BLaER1 (cell line): ENCODE measurements around the gene CFAP74.

Experiments used
- H3K27ac ChIP-seq: shearing (Covaris generic); formaldehyde crosslinking; 2 replicates; pipeline ENCODE4 v1.8.1; 2022
- H3K27me3 ChIP-seq: shearing (Covaris generic); formaldehyde crosslinking; 2 replicates; pipeline ENCODE4 v1.8.1; 2022
- H3K36me3 ChIP-seq: shearing (Covaris generic); formaldehyde crosslinking; 2 replicates; pipeline ENCODE4 v1.8.1; 2022
- H3K4me1 ChIP-seq: shearing (Covaris generic); formaldehyde crosslinking; 2 replicates; pipeline ENCODE4 v1.8.1; 2022
- H3K4me2 ChIP-seq: shearing (Covaris generic); formaldehyde crosslinking; 2 replicates; pipeline ENCODE4 v1.8.1; 2022
- H3K4me3 ChIP-seq: shearing (Covaris generic); formaldehyde crosslinking; 2 replicates; pipeline ENCODE4 v1.8.1; 2022
- H3K9ac ChIP-seq: shearing (Covaris generic); formaldehyde crosslinking; 2 replicates; pipeline ENCODE4 v1.8.1; 2022
- H3K9me3 ChIP-seq: shearing (Covaris generic); formaldehyde crosslinking; 2 replicates; pipeline ENCODE4 v1.8.1; 2022
- H4K20me1 ChIP-seq: shearing (Covaris generic); formaldehyde crosslinking; 2 replicates; pipeline ENCODE4 v1.8.1; 2022
- Cebpa-rat ChIP-seq: shearing (Covaris generic); IDR thresholded peaks from 2 replicates; pipeline ENCODE4 v1.8.1; 2022

CFAP74 gene

GRCh38 chr1:2003541-2004131 is at the start of gene CFAP74:
Gene CFAP74 (minus strand): TSS chr1:2003786. CDS start chr1:1990956, 12,830 bp downstream.
- Histone ChIP-seq H3K36me3 (no peaks in the 10 kb centered on the region), H3K27ac (no peak within 1 kb of the TSS), H3K9me3 (no peaks in the 10 kb centered on the region), H3K4me1 (peaks cover 18% of the 10 kb centered on the region), H3K9ac (no peak within 1 kb of the TSS), H3K27me3 (peaks cover 27% of the 10 kb centered on the region), H3K4me3 (no peak within 1 kb of the TSS), H4K20me1 (no peaks in the 10 kb centered on the region), H3K4me2 (peak within 1 kb of the TSS; percentile 36)
- TF ChIP-seq Cebpa-rat: no peak

- peak overlapping the region; percentile 76 for H3K27ac ChIP-seq
- H3K4me1 ChIP-seq: peaks cover 92% of the 10 kb centered on the region
- H4K20me1 ChIP-seq: peaks cover 15% of the 10 kb centered on the region
- no peak overlapping the region for H3K4me3 ChIP-seq
- no peaks in the 10 kb centered on the region for H3K9me3 ChIP-seq
- peak overlapping the region; percentile 90 for H3K4me2 ChIP-seq
- H3K9ac ChIP-seq: no peak overlapping the region
- TF ChIP-seq Cebpa-rat: no peak
- H3K27me3 ChIP-seq: peaks cover 45% of the 10 kb centered on the region
- H3K36me3 ChIP-seq: no peaks in the 10 kb centered on the region; the same call in 1 of the 2 replicates
Observed at GRCh38 chr1:2053217-2053616, 49.6 kb upstream of the CFAP74 start.

GRCh38 chr1:2052756-2053155 is 49.2 kb upstream of the CFAP74 start:
- Histone ChIP-seq H3K27ac (no peak overlapping the region), H3K9ac (no peak overlapping the region), H3K9me3 (no peaks in the 10 kb centered on the region), H3K27me3 (peaks cover 49% of the 10 kb centered on the region), H4K20me1 (peaks cover 15% of the 10 kb centered on the region), H3K4me1 (peaks cover 92% of the 10 kb centered on the region), H3K4me3 (no peak overlapping the region), H3K36me3 (no peaks in the 10 kb centered on the region; the same call in 1 of the 2 replicates), H3K4me2 (peak overlapping the region; percentile 90)
- no peak for TF ChIP-seq Cebpa-rat

GRCh38 chr1:2052054-2052679 is 48.6 kb upstream of the CFAP74 start:
- Histone ChIP-seq H3K4me2 (peak overlapping the region; percentile 90), H3K9me3 (no peaks in the 10 kb centered on the region), H3K9ac (no peak overlapping the region), H4K20me1 (peaks cover 15% of the 10 kb centered on the region), H3K4me1 (peaks cover 92% of the 10 kb centered on the region), H3K27me3 (peaks cover 55% of the 10 kb centered on the region), H3K36me3 (no peaks in the 10 kb centered on the region; the same call in 1 of the 2 replicates), H3K27ac (no peak overlapping the region), H3K4me3 (no peak overlapping the region)
- TF ChIP-seq Cebpa-rat: no peak

- peak overlapping the region; percentile 67 for H3K4me3 ChIP-seq
- H3K27me3 ChIP-seq: peaks cover 59% of the 10 kb centered on the region
- H3K4me2 ChIP-seq: peak overlapping the region; percentile 90
- no peak overlapping the region for H3K27ac ChIP-seq
- peaks cover 97% of the 10 kb centered on the region for H3K4me1 ChIP-seq
- no peaks in the 10 kb centered on the region; the same call in 1 of the 2 replicates for H3K36me3 ChIP-seq
- 0 out of 2 replicates have a peak overlapping the region, but pooled peaks have one; percentile 10 for H3K9ac ChIP-seq
- TF ChIP-seq Cebpa-rat: no peak
- no peaks in the 10 kb centered on the region for H3K9me3 ChIP-seq
- peaks cover 15% of the 10 kb centered on the region for H4K20me1 ChIP-seq
Observed at GRCh38 chr1:2050793-2051682, 47.5 kb upstream of the CFAP74 start.

GRCh38 chr1:2050461-2050792 is 46.8 kb upstream of the CFAP74 start:
- Histone ChIP-seq H3K27ac (no peak overlapping the region), H3K4me2 (peak overlapping the region; percentile 90), H3K4me3 (peak overlapping the region; percentile 67)

GRCh38 chr1:2049718-2050431 is 46.3 kb upstream of the CFAP74 start, which contains the start of gene PRKCZ:
Gene PRKCZ (plus strand): TSS chr1:2050411. CDS start chr1:2050631, 220 bp downstream.
- Histone ChIP-seq H4K20me1 (peaks cover 15% of the 10 kb centered on the region), H3K4me2 (peak within 1 kb of the TSS; percentile 90), H3K27me3 (peaks cover 59% of the 10 kb centered on the region), H3K36me3 (no peaks in the 10 kb centered on the region), H3K9me3 (no peaks in the 10 kb centered on the region), H3K9ac (peak within 1 kb of the TSS; percentile 55), H3K27ac (no peak within 1 kb of the TSS), H3K4me1 (peaks cover 98% of the 10 kb centered on the region), H3K4me3 (peak within 1 kb of the TSS; percentile 67)
- TF ChIP-seq Cebpa-rat: no peak

More at GRCh38 chr1:2050461-2050792, 46.8 kb upstream of the CFAP74 start:
- Histone ChIP-seq H3K9ac (0 out of 2 replicates have a peak overlapping the region, but pooled peaks have one; percentile 10), H4K20me1 (peaks cover 15% of the 10 kb centered on the region), H3K36me3 (no peaks in the 10 kb centered on the region; the same call in 1 of the 2 replicates), H3K27me3 (peaks cover 59% of the 10 kb centered on the region), H3K4me1 (peaks cover 97% of the 10 kb centered on the region), H3K9me3 (no peaks in the 10 kb centered on the region)
- TF ChIP-seq Cebpa-rat: no peak

- peak overlapping the region; percentile 67 for H3K4me3 ChIP-seq
- peaks cover 98% of the 10 kb centered on the region for H3K4me1 ChIP-seq
- H3K9me3 ChIP-seq: no peaks in the 10 kb centered on the region
- no peak overlapping the region for H3K9ac ChIP-seq
- H3K27ac ChIP-seq: no peak overlapping the region
- peak overlapping the region; percentile 90 for H3K4me2 ChIP-seq
- peaks cover 59% of the 10 kb centered on the region for H3K27me3 ChIP-seq
- H4K20me1 ChIP-seq: peaks cover 15% of the 10 kb centered on the region
- H3K36me3 ChIP-seq: no peaks in the 10 kb centered on the region
- no peak for TF ChIP-seq Cebpa-rat
Observed at GRCh38 chr1:2049225-2049717, 45.7 kb upstream of the CFAP74 start.
